Chondrocyte (in vitro differentiated cells): ENCODE data around the gene GPC6. TPM values are rescaled to one million over a fixed set of nuclear protein-coding genes. Genes with fewer than 3 reads are reported as not detected.

Source experiments
- DNase-seq: peaks from one replicate; pipeline ENCODE4 v3.0.0; 2021; ENCODE audit warnings: mixed read lengths, low spot score
- H3K27ac Mint-ChIP-seq: one replicate; pipeline ENCODE4 v1.8.0; 2021; ENCODE audit warnings: mild to moderate bottlenecking, moderate library complexity, mixed read lengths; ENCODE audit not compliant: unreplicated experiment
- H3K27me3 Mint-ChIP-seq: 2 replicates; pipeline ENCODE4 v1.8.0; 2021; ENCODE audit warnings: low read depth, mixed read lengths
- H3K36me3 Mint-ChIP-seq: 2 replicates; pipeline ENCODE4 v1.8.0; 2021; ENCODE audit warnings: low read depth, mixed read lengths
- H3K4me1 Mint-ChIP-seq: 2 replicates; pipeline ENCODE4 v1.8.0; 2021; ENCODE audit warnings: low read depth, mild to moderate bottlenecking, mixed read lengths
- H3K4me3 Mint-ChIP-seq: one replicate; pipeline ENCODE4 v1.8.0; 2021; ENCODE audit warnings: mild to moderate bottlenecking, moderate library complexity, mixed read lengths; ENCODE audit not compliant: unreplicated experiment
- H3K9me3 Mint-ChIP-seq: 2 replicates; pipeline ENCODE4 v1.8.0; 2021; ENCODE audit warnings: low read depth, mixed read lengths
- CTCF ChIP-seq: fragments of 200-600 bp; sonication (generic); IDR thresholded peaks from 2 replicates; pipeline ENCODE4 v1.5.0; 2021; ENCODE audit warnings: antibody characterized with exemption, mild to moderate bottlenecking, moderate library complexity
- total RNA-seq: library from RNA; stranded (reverse); gene quantifications from 3 replicates; pipeline ENCODE4 v1.2.1, GENCODE V29; 2021

GPC6 gene
- total RNA-seq, 1 donor from 2014 or later = 76.1 TPM

GRCh38 chr13:93413972-93414717 is 187.5 kb downstream of the GPC6 start:
- DNase-seq = no peak

DNA sequence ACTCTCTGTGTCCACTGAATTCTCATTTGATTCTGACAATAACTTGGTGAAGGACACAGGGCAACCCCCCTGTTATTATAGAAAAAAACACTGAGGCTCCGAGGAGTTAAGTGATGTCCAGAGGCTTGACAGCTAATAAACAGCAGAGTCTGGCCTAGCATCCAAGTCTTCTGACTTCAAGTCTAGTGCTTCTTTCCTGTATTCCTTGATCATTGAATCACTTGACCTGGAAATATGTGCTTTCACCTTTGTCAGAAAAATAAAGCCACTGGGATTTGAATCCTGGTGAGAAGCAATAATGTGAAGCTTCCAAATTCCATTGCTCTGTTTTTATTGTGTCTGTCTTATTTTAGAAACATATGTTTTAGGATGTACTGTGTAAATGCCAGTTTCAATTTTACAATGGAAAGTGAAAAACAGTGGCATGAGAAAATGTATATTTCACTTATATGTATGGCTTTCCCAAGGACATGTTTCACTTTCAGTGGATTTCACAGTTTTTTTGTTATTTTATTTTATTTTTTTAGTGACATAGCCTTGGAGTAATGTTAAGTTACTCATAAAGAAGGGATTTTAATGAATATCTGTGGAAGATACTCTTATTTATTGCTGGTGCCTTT is 190.2 kb downstream of the GPC6 start:
- no peaks in the 10 kb centered on the region for H3K36me3 Mint-ChIP-seq
- peak overlapping the region; percentile 40 for H3K4me3 Mint-ChIP-seq
- H3K27ac Mint-ChIP-seq = peak overlapping the region; percentile 92
- H3K27me3 Mint-ChIP-seq = no peaks in the 10 kb centered on the region
- no peak for DNase-seq
- TF ChIP-seq CTCF = no peak
- no peaks in the 10 kb centered on the region for H3K9me3 Mint-ChIP-seq
- H3K4me1 Mint-ChIP-seq = peaks cover 56% of the 10 kb centered on the region

More at GRCh38 chr13:93413972-93414717, 187.5 kb downstream of the GPC6 start:
- Mint-ChIP-seq H3K27ac (peak overlapping the region; percentile 75), H3K9me3 (no peaks in the 10 kb centered on the region), H3K27me3 (no peaks in the 10 kb centered on the region), H3K4me3 (peak overlapping the region; percentile 28), H3K36me3 (no peaks in the 10 kb centered on the region), H3K4me1 (peaks cover 48% of the 10 kb centered on the region)
- no peak for TF ChIP-seq CTCF

- Mint-ChIP-seq H3K9me3 (no peaks in the 10 kb centered on the region), H3K27ac (no peak overlapping the region), H3K4me3 (no peak overlapping the region), H3K36me3 (no peaks in the 10 kb centered on the region), H3K4me1 (peaks cover 70% of the 10 kb centered on the region), H3K27me3 (no peaks in the 10 kb centered on the region)
- no peak for TF ChIP-seq CTCF
- no peak for DNase-seq
These were observed 191.8 kb downstream of the GPC6 start for GRCh38 chr13:93418398-93418797.

- H3K27ac Mint-ChIP-seq = no peak overlapping the region
- no peaks in the 10 kb centered on the region for H3K27me3 Mint-ChIP-seq
- no peak overlapping the region for H3K4me3 Mint-ChIP-seq
- DNase-seq = no peak
- TF ChIP-seq CTCF = no peak
- H3K4me1 Mint-ChIP-seq = peaks cover 61% of the 10 kb centered on the region
- no peaks in the 10 kb centered on the region for H3K9me3 Mint-ChIP-seq
- H3K36me3 Mint-ChIP-seq = no peaks in the 10 kb centered on the region
These were observed 193.6 kb downstream of the GPC6 start for GRCh38 chr13:93420206-93420605.

GRCh38 chr13:93420887-93421286 is 194.3 kb downstream of the GPC6 start:
- H3K27ac Mint-ChIP-seq = no peak overlapping the region
- no peaks in the 10 kb centered on the region for H3K36me3 Mint-ChIP-seq
- no peak overlapping the region for H3K4me3 Mint-ChIP-seq
- DNase-seq = no peak
- H3K27me3 Mint-ChIP-seq = no peaks in the 10 kb centered on the region
- H3K9me3 Mint-ChIP-seq = no peaks in the 10 kb centered on the region
- peaks cover 55% of the 10 kb centered on the region for H3K4me1 Mint-ChIP-seq
- TF ChIP-seq CTCF = no peak
